ENCODE data around the gene MT1G. TPM values are rescaled to one million over a fixed set of nuclear protein-coding genes. Genes with fewer than 3 reads are reported as not detected.
A peak's percentile ranks its signal among the peaks of the same experiment; 100 is the strongest.
"Not testable (repeated sequence)": the region's sequence is repeated elsewhere in the genome, so short reads cannot be mapped to it uniquely, and the experiment has no call there.

The MT1G gene
- 10 to 100 TPM in 1 of 2 donors, 1 to 10 TPM in 1; 2.7 to 22.1 TPM for total RNA-seq
- 1 to 10 TPM; 1.0 to 6.6 (median 1.8) TPM for polyA plus RNA-seq (ENCODE audit: insufficient read length in 6 of 6)
- long read RNA-seq, donor 1, partial matches to known transcripts = 24 of 25 reads
- long read RNA-seq, donor 1, other reads (novel, unspliced or antisense) = 0 of 25 reads
- long read RNA-seq, donor 2, partial matches to known transcripts = 0 of 4 reads
- long read RNA-seq, donor 2, other reads (novel, unspliced or antisense) = 0 of 4 reads
- long read RNA-seq, donor 3, partial matches to known transcripts = 17 of 17 reads
- long read RNA-seq, donor 3, other reads (novel, unspliced or antisense) = 0 of 17 reads
- long read RNA-seq, donor 4, partial matches to known transcripts = 0 of 4 reads
- long read RNA-seq, donor 4, other reads (novel, unspliced or antisense) = 1 of 4 reads
- long read RNA-seq, donor 5, partial matches to known transcripts = 27 of 28 reads
- long read RNA-seq, donor 5, other reads (novel, unspliced or antisense) = 0 of 28 reads
- long read RNA-seq, donor 6, partial matches to known transcripts = 10 of 11 reads
- long read RNA-seq, donor 6, other reads (novel, unspliced or antisense) = 0 of 11 reads
- long read RNA-seq, donor 7, partial matches to known transcripts = 0 of 8 reads
- long read RNA-seq, donor 7, other reads (novel, unspliced or antisense) = 7 of 8 reads
- long read RNA-seq, donor 8, partial matches to known transcripts = 7 of 11 reads
- long read RNA-seq, donor 8, other reads (novel, unspliced or antisense) = 0 of 11 reads
- long read RNA-seq, donor 9, partial matches to known transcripts = 0 of 1 reads
- long read RNA-seq, donor 9, other reads (novel, unspliced or antisense) = 0 of 1 reads
- long read RNA-seq, donor 10, transcript MT1G-201 (3 exons, 405 nt) = major isoform, 13 of 17 reads
- long read RNA-seq, donor 10, partial matches to known transcripts = 0 of 17 reads
- long read RNA-seq, donor 10, other reads (novel, unspliced or antisense) = 0 of 17 reads
- long read RNA-seq, donor 11 = 0 reads
- long read RNA-seq, donor 12, partial matches to known transcripts = 0 of 3 reads
- long read RNA-seq, donor 12, other reads (novel, unspliced or antisense) = 0 of 3 reads

DNA sequence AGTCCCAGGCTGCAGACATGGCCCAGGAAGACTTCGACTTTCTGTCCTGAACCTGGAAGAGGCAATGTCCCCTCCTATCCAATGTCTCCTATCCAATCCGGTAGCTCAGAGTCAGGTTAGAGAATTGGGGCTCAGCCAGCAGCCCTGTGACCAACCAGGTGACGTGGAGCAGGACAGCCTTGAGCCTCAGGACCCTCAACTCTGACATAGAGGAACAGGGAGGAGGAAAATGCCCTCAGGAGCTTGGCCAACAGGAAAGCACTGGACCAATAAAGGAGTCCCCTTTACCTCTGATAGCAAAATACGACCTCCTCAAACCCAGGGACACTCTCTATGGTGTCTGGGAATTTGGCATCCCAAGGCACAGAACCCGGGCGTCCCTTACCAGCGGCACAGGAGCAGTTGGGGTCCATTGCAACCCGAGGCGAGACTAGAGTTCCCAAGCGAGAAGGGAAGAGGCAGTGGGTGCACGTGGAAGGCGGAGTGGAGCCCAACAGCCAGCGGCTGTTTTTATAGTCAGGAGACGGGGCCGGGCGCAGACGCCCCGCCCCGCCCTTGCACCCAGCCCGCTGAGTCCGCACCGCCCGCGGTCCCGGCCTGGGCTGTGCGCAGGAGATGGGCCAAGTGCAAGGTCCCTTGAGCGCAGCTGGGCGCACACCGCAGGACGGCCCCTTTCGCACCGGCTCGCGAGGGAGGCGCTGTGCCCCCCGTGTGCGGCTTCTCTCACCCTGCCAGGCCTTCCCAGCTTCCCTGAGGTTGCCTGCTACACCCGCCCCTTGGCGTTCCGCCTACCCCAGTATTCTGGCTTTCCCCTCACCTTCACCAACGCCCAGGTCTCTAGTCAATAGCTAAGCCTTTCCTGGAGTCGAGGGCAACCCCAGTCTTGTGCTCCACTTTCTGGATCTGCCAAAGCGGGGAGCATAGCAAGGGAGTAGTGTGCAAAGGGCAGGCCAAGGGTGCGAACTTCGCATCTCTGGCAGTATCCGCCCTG lies at the start of gene MT1G:
Gene MT1G, minus strand, starts transcription at position 485 of the 991 bp plus-strand sequence. Its CDS starts 72 bp downstream, at position 413.
- Histone ChIP-seq H3K4me3 (no peak within 1 kb of the TSS), H3K27me3 (peaks cover 41 to 99% of the 10 kb centered on the region in 2 donors), H3K27ac (no peak within 1 kb of the TSS), H3K4me1 (peaks cover 0 to 18% of the 10 kb centered on the region in 2 donors), H3K36me3 (no peaks in the 10 kb centered on the region), H3K9me3 (no peaks in the 10 kb centered on the region)
- DNase-seq (peak in 2 of 4 donors; percentile 43 to 83), ATAC-seq (peak; percentile 88)
- TF ChIP-seq, protein P1, sequence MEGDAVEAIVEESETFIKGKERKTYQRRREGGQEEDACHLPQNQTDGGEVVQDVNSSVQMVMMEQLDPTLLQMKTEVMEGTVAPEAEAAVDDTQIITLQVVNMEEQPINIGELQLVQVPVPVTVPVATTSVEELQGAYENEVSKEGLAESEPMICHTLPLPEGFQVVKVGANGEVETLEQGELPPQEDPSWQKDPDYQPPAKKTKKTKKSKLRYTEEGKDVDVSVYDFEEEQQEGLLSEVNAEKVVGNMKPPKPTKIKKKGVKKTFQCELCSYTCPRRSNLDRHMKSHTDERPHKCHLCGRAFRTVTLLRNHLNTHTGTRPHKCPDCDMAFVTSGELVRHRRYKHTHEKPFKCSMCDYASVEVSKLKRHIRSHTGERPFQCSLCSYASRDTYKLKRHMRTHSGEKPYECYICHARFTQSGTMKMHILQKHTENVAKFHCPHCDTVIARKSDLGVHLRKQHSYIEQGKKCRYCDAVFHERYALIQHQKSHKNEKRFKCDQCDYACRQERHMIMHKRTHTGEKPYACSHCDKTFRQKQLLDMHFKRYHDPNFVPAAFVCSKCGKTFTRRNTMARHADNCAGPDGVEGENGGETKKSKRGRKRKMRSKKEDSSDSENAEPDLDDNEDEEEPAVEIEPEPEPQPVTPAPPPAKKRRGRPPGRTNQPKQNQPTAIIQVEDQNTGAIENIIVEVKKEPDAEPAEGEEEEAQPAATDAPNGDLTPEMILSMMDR (IDR thresholded peaks at IDR 0.05) = no peak
- intact Hi-C loops (cut with DNase I) = no loop called here

DNA sequence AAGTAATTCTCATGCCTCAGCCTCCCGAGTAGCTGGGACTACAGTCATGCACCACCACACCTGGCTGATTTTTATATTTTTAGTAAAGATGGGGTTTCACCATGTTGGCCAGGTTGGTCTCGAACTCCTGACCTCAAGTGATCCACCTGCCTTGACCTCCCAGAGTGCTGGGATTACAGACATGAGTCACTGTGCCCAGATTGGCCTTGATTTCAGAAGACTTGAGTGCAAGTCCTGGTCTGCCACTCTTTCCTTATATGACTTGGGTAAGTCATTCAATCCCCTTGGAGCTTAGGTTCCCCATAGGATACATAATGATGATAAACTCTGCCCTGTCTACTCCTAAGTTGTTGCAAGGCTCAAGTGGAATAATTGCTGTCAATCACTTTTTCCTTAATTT lies 49.7 kb upstream of the MT1G start:
- H3K4me3 ChIP-seq; H3K9me3 ChIP-seq; DNase-seq; ATAC-seq; H3K27ac ChIP-seq; H3K36me3 ChIP-seq; H3K4me1 ChIP-seq; intact Hi-C loops (cut with DNase I); H3K27me3 ChIP-seq: not testable (repeated sequence)

DNA sequence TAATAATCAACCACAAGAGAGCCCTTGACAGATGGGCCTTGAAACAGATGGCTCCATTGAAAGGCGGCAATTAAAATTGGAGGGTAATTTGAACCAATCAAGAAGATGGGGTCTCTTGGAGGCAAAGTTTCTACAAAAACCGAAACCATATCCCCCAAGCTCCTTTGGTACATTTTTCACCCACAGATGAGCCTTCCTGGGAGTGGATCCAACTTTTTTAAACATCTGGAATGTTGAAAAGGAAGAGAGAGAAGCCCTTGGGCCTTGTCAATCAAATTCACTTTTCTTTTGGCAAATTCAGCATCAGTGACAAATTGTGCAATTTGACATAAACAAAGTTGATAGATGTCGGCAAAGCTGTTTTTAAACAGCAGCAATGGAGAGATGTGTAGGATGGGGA lies 48.9 kb upstream of the MT1G start:
- intact Hi-C loops (cut with DNase I) = no loop called here
- Histone ChIP-seq H3K36me3 (no peaks in the 10 kb centered on the region), H3K9me3 (no peaks in the 10 kb centered on the region), H3K4me1 (no peaks in the 10 kb centered on the region), H3K4me3 (no peak overlapping the region), H3K27ac (no peak overlapping the region), H3K27me3 (no peaks in the 10 kb centered on the region)
- DNase-seq (no peak), ATAC-seq (no peak)
- TF ChIP-seq, protein P1 (IDR thresholded peaks at IDR 0.05) = no peak

DNA sequence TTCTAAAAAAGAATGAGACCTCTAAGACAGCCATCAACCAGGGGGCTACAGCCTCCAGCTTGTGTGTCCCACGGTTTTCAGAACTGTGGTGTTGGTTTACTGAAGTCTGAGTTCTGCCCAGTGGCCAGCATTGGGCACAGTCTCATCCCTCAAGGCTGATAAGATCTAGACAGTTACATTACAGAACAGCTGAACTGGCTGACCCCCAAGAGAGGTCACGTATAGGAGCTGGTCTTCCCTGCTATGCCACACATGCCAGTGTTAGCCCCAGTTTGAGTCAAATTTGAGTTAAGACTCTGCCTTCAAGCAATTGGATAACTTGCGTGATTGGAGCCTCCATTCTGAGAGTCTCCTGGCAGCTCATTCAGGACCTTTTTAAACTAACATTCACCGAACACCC lies 47.3 kb upstream of the MT1G start:
- no peaks in the 10 kb centered on the region for H3K27me3 ChIP-seq
- no peaks in the 10 kb centered on the region for H3K9me3 ChIP-seq
- H3K4me3 ChIP-seq = no peak overlapping the region
- TF ChIP-seq, protein P1 (IDR thresholded peaks at IDR 0.05) = no peak
- H3K4me1 ChIP-seq = no peaks in the 10 kb centered on the region
- intact Hi-C loops (cut with DNase I) = no loop called here
- H3K27ac ChIP-seq = no peak overlapping the region
- H3K36me3 ChIP-seq = no peaks in the 10 kb centered on the region
- DNase-seq = no peak
- ATAC-seq = no peak

DNA sequence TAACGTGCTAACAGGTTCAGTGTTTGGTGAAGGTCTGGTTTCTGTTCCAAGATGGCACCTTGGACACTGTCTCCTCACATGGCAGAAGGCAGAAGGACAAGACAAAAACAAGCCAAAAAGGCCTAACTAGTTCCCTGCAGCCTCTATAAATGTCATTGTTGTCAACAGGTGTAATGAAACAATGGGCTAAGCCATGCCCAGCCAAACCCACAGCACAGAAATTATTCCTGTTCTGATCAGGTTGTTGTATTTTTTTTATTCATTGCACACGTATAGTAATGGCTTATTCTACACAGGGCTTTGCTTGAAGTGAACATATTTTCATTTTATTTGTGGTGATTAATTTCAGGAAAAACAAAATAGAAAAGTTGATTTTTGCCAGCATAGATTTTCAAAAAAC lies 45.9 kb upstream of the MT1G start:
- TF ChIP-seq, protein P1 (IDR thresholded peaks at IDR 0.05) = no peak
- Histone ChIP-seq H3K4me3 (no peak overlapping the region), H3K9me3 (no peaks in the 10 kb centered on the region), H3K36me3 (no peaks in the 10 kb centered on the region), H3K27ac (no peak overlapping the region), H3K4me1 (no peaks in the 10 kb centered on the region), H3K27me3 (no peaks in the 10 kb centered on the region)
- intact Hi-C loops (cut with DNase I) = no loop called here
- DNase-seq = no peak
- ATAC-seq = no peak
